Measurements from ENCODE around the gene SLC37A2. TPM values are rescaled to one million over a fixed set of nuclear protein-coding genes. Genes with fewer than 3 reads are reported as not detected.
A peak's percentile ranks its signal among the peaks of the same experiment; 100 is the strongest.
"Not testable (repeated sequence)": the region's sequence is repeated elsewhere in the genome, so short reads cannot be mapped to it uniquely, and the experiment has no call there.

The SLC37A2 gene
- total RNA-seq, result 17.5 TPM
- long read RNA-seq, transcript SLC37A2-203 (18 exons, 2,910 nt), result major isoform, 17 of 29 reads
- long read RNA-seq, partial matches to known transcripts, result 7 of 29 reads
- long read RNA-seq, other reads (novel, unspliced or antisense), result 5 of 29 reads

- DNase-seq (ENCODE audit: low spot score), result peak; percentile 91
These were observed at the start of gene SLC37A2 for GRCh38 chr11:125062931-125063428. TSS of gene SLC37A2 (plus strand) at chr11:125063305. CDS start at chr11:125063368, 63 bp downstream.

- no peak for DNase-seq (ENCODE audit: low spot score)
These were observed 46.7 kb upstream of the SLC37A2 start for GRCh38 chr11:125016413-125016812.

GRCh38 chr11:125020342-125020741, 42.8 kb upstream of the SLC37A2 start:
- DNase-seq (ENCODE audit: low spot score), result no peak

DNA sequence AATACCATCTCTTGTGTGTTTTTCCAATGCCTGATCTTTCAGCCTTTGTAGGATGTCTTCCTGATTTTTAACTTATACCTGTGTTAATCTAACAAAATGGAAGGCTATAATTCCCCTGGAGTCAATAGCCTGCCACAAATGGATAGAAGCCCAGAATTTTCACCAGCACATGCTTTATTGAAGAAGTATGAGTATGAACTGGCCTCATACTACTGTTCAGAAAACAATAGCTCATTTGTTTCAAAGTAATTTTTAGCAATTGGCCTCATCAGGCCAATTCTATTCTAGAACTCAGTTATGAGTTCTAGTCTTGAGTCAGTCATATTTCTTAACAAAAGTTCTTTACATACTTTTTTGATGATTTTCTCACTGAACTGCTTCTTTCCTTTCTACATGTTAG, 40.6 kb upstream of the SLC37A2 start:
- no peak for DNase-seq (ENCODE audit: low spot score)

- no peak for DNase-seq (ENCODE audit: low spot score)
These were observed 37.1 kb upstream of the SLC37A2 start for GRCh38 chr11:125025968-125026367.

DNA sequence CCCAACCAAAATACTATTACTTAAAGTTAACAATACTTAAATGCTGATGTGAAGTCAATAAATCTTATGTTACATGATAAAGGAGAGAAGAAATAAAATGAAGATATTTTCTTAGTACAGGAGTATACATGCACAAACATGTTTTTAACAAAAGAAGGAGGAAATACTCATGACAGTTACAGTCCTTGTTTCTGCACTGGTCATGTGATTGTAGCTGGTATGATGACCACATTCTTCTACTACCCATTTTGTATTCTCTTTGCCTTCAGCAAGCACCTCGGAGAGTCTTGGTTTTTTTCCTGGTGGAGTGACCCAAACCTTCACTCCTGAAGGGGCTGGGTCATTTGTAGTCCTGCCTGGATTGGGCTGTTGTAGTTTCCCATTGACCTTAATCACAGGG, 33.7 kb upstream of the SLC37A2 start:
- not testable (repeated sequence) for DNase-seq (ENCODE audit: low spot score)

- no peak for DNase-seq (ENCODE audit: low spot score)
These were observed 26.2 kb upstream of the SLC37A2 start for GRCh38 chr11:125036933-125037332.

DNA sequence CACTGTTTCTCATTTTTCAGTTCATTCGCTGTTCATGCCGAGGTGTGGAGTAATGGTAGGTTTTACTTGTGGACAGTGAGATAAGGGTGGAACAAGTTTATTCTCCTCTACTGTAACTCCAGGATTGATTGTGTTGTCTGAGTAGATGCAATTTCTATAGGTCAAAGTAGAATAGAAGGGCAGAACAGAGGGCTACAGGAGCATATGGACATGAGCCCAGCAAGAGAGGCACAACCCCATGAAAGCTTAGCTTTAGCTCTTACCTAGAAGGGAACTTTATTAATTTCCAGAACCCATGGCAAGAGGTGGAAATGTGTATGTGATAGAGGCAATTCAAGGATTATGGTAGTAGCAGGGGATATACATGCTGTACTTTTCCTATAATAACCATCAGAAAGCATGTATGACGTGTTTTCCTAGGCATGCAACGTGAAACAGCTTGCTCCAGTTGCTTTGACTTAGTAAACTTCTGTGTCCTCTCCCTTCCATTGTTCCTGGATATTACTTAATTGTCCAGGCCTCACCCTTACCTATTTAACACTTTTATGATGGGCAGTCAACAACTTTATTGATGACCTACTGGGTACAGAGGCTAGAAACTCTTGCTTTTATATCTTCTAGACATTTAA, 13.8 kb upstream of the SLC37A2 start:
- DNase-seq (ENCODE audit: low spot score), result no peak

- no peak for DNase-seq (ENCODE audit: low spot score)
These were observed 11.1 kb upstream of the SLC37A2 start for GRCh38 chr11:125052047-125052446.

DNA sequence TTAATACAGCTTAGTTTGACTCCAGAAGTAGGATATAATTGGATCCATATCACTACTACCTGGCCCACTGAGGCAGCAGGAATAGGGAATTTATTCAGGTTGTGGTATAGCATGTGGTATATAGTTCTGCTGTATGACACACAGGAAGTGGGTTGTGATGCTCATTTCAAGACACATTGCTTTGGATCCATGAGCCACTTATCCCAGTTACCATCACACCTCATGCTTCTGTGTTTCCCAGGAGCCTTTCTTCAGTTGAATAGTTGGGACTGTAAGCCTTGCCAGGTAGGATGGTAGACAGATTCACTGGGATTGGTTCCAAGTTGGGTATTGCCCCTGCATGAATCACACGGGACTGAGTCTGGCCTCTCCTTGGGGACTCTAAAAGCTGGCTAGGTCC, 9.9 kb upstream of the SLC37A2 start:
- DNase-seq (ENCODE audit: low spot score), result no peak

GRCh38 chr11:125055107-125055715, 7.9 kb upstream of the SLC37A2 start:
- no peak for DNase-seq (ENCODE audit: low spot score)

DNA sequence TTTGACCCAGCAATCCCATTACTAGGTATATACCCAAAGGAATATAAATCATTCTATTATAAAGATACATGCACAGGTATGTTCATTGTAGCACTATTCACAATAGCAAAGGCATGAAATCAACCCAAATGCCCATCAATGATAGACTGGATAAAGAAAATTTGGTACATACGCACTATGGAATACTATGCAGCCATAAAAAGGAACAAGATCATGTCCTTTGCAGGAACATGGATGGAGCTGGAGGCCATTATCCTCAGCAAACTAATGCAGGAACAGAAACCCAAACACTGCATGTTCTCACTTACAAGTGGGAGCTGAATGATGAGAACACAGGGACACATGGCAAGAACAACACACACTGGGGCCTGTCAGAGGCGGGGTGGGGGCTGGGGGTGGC, 7.0 kb upstream of the SLC37A2 start:
- not testable (repeated sequence) for DNase-seq (ENCODE audit: low spot score)

- DNase-seq (ENCODE audit: low spot score), result no peak
These were observed 6.0 kb upstream of the SLC37A2 start for GRCh38 chr11:125056931-125057692.

DNA sequence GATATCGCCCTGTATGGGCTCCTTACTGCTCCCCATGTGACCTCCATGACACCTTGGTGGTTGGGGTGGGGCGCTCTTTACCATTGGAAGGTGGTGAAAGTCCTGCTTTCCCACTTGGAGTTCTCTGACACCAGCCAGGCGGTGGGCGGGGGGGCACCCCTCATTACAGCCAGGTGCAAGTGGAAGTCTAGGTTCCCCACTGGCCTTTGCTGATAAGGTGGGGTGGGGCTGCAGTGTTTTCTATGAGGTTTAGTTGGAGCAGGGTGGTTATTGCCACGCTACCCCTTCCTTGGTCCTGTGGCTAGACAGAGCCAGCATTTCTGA, 5.5 kb upstream of the SLC37A2 start:
- DNase-seq (ENCODE audit: low spot score), result peak; percentile 82

DNA sequence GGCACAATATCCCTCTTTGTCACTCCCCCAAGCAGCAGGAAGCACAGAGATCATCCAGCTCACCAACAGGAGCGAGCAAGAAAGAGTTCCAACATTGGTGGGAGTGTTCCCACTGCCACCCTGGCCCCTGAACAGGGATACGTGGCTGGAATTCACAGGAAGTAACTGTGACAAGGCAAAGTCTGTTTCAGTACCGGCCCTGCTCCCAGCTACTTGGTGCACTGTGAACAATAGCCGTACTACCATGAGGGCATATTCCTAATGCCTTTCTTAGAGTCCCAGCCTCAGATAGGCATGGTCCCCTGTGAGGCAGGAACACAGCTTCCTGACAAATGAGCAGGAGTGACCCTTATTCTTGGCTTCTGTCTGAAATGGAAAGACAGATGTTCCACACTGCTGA, 1.8 kb upstream of the SLC37A2 start:
- no peak for DNase-seq (ENCODE audit: low spot score)

DNA sequence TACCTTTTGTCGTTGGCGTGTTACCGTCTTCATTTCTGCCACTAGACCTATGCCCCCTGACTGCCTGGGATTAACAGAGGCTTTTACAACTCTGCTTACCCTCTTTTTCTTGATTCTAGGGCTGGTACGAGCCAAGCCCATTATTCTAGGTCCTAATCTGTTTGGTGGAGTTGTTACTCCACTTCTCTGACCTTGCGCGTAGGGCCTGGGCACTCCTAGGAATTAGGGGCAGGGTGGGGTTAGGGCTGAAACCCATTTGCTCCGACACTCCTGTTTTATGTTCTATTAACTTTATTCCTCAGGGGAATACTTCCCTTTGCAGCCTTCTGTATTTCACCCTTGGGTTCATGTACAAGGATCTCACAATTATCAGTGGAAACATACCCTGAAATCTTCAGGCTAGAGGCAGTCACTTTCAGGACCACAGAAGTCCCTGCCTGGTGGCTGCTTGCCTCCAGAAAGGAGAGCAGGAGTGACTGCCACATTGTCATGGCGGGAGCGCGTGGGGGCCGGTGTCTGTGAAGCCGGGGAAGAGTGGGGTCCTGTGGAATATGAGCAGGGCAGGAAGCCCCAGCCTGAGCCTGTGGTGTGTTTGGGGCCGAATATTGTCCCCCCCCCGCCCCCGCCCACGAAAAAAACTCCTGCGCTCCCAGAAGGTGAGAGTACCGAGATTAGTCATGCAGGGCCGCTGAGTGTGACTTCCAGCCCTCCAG, 731 bp upstream of the SLC37A2 start:
- no peak for DNase-seq (ENCODE audit: low spot score)

DNA sequence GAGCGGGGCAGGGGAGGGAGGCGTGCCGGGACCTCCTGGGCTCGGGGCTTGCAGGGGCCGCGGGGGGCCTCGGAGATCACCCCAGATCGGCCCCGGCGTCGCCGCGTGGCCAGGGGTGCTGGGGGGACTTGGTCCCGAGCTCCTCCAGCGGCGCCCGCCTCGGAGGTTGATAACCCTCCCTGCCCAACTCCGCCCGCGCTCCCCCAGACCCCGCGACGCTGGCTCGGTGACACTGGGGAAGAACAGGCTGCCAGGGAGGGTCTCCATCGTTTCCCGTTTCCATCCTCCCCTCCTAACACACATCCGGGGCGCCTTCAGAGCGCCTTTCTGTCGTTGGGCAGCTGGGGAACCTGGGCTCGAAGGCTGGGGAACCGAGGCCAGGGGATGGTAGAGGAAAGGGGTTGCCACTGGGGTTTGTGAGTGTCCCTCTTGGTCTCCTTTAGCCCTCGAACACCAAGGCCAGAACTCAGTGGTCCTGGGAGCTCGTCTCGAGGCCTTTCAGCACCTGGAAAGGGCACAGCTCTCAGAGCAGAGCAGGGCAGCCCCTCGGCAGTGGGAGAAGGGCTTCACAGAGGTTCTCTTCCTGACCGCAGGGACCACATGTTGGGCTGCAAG, 431 bp downstream of the SLC37A2 start:
- DNase-seq (ENCODE audit: low spot score), result peak; percentile 67

DNA sequence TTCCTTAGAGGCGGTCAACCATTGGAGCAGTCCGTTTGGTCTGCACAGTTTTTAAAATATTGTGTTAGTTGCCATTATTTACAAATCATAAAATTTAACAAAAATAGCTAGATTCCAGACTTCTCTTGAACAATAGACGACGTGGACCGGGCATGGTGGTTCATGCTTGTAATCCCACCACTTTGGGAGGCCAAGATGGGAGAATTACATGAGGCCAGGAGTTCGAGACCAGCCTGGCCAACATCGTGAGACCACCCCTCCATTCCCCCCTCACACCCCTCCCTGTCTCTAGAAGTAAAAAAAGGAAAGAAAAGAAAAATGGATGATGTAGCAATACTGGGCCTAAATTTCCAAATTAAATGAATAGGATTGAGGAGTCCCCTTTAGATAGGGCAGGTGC, 965 bp downstream of the SLC37A2 start:
- no peak for DNase-seq (ENCODE audit: low spot score)

DNA sequence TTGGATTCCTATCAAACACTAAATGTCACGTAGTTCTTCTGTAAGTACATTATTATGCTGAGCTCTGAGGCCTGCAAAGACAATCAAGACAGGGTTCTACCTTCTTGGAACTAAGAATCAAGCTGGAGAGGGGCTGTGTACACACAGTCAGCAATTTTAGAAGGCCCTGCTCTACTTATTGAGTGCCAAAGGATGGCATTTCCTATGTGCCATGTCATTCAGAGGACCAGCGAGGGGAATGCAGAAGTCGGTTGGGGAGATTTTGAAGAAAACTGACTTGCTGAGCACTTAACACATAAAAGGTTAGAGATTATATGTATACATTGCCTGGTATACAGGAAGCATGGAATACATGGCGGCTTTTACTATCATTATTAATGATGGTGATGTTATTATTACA, 5.3 kb downstream of the SLC37A2 start:
- no peak for DNase-seq (ENCODE audit: low spot score)

GRCh38 chr11:125069008-125069407, 5.9 kb downstream of the SLC37A2 start:
- DNase-seq (ENCODE audit: low spot score), result no peak

DNA sequence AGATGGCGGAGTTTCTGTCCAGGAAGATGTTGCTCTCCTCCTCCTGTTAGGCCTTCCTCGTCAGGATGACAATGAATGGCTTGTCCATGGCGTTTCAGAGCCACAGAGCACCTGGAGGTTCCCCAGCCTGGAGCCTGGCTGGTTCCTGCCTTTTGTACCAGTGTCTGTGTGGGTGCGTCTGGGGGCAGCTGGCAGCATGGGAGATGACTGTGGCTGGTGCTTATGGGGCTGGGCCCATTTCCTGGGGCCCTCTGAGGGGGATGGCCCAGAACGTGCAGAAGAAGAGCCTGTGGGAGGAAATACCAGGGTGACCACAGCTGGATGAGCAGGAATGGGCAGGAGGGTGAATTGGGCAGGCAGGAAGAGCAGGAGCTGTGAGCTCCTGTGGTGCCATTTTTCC, 6.7 kb downstream of the SLC37A2 start:
- DNase-seq (ENCODE audit: low spot score), result peak; percentile 80
